A673 (cell line): Measurements from ENCODE around the gene PTPN1.

Experiments
- EZH2 ChIP-seq: fragments of 200-600 bp; sonication (generic); IDR thresholded peaks from 2 replicates; pipeline ENCODE4 v1.6.1; 2017; ENCODE audit warnings: borderline replicate concordance, low read depth, mild to moderate bottlenecking, mixed read lengths, antibody characterized with exemption, low read length; ENCODE audit not compliant: poor library complexity, severe bottlenecking
- TF ChIP-seq, protein P1 (sequence below): fragments of 300-800, 200-600 bp; sonication (generic); conservative IDR thresholded peaks from 2 replicates; pipeline ENCODE4 v1.5.1; 2017; ENCODE audit warnings: low read depth, mild to moderate bottlenecking, antibody characterized with exemption, low read length, moderate library complexity, mixed read lengths

- TF ChIP-seq EZH2, result no peak
- TF ChIP-seq, protein P1, sequence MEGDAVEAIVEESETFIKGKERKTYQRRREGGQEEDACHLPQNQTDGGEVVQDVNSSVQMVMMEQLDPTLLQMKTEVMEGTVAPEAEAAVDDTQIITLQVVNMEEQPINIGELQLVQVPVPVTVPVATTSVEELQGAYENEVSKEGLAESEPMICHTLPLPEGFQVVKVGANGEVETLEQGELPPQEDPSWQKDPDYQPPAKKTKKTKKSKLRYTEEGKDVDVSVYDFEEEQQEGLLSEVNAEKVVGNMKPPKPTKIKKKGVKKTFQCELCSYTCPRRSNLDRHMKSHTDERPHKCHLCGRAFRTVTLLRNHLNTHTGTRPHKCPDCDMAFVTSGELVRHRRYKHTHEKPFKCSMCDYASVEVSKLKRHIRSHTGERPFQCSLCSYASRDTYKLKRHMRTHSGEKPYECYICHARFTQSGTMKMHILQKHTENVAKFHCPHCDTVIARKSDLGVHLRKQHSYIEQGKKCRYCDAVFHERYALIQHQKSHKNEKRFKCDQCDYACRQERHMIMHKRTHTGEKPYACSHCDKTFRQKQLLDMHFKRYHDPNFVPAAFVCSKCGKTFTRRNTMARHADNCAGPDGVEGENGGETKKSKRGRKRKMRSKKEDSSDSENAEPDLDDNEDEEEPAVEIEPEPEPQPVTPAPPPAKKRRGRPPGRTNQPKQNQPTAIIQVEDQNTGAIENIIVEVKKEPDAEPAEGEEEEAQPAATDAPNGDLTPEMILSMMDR, result no peak; the same call in 1 of the 2 replicates
Observed at GRCh38 chr20:50506270-50506579, 4.0 kb upstream of the PTPN1 start.
